Kidney (tissue), 14 donors: ENCODE data around the gene CENPX. TPM values are rescaled to one million over a fixed set of nuclear protein-coding genes. Genes with fewer than 3 reads are reported as not detected.

Experiments
- DNase-seq, 5 donors: peaks; one replicate each; pipeline ENCODE4 v3.0.0-alpha.2; 2013 to 2020
- FAIRE-seq: peaks from 2 replicates; lab custom pipeline; 2012; peaks lifted over from hg19 to GRCh38; lab: Jason Lieb, UNC
- H3K27ac ChIP-seq, 2 donors: one replicate each; pipeline ENCODE4 v1.7.0; 2013; ENCODE audit warnings: low read depth in 2 of 2, low read length in 2 of 2, inconsistent platforms in 1 of 2
- H3K27me3 ChIP-seq: one replicate; pipeline ENCODE4 v1.7.1; 2013; ENCODE audit warnings: low read length, inconsistent platforms; ENCODE audit not compliant: control insufficient read depth, insufficient read depth
- H3K36me3 ChIP-seq, 3 donors: one replicate each; pipeline versions ENCODE4 v1.7.0 to v1.7.1; 2013; ENCODE audit warnings: low read length in 3 of 3, control low read depth in 1 of 3, inconsistent platforms in 1 of 3; ENCODE audit not compliant: insufficient read depth in 3 of 3, control insufficient read depth in 2 of 3
- H3K4me1 ChIP-seq, 3 donors: one replicate each; pipeline versions ENCODE4 v1.7.0 to v1.7.1; 2013; ENCODE audit warnings: low read length in 3 of 3, inconsistent platforms in 1 of 3, low read depth in 1 of 3; ENCODE audit not compliant: control insufficient read depth in 2 of 3, insufficient read depth in 2 of 3
- H3K4me3 ChIP-seq, 3 donors: one replicate each; pipeline versions ENCODE4 v1.7.0 to v1.8.1; 2013; ENCODE audit warnings: low read length in 3 of 3, control low read depth in 1 of 3, inconsistent platforms in 1 of 3
- H3K9ac ChIP-seq, 3 donors: one replicate each; pipeline versions ENCODE4 v1.7.0 to v1.7.1; 2013; ENCODE audit warnings: low read length in 3 of 3, control low read depth in 1 of 3, inconsistent platforms in 1 of 3
- H3K9me3 ChIP-seq, 3 donors: one replicate each; pipeline versions ENCODE4 v1.7.0 to v1.7.1; 2013; ENCODE audit warnings: low read length in 3 of 3, control low read depth in 1 of 3, inconsistent platforms in 1 of 3; ENCODE audit not compliant: control insufficient read depth in 2 of 3, insufficient read depth in 1 of 3
- CTCF ChIP-seq: IDR thresholded peaks from 3 replicates; pipeline ENCODE4 v1.5.1; 2012; ENCODE audit warnings: mild to moderate bottlenecking, moderate library complexity, borderline replicate concordance; ENCODE audit not compliant: insufficient read depth; ENCODE audit errors: extremely low read depth
- intact Hi-C: fragments of 100-400 bp; cut with DNase I; formaldehyde crosslinking; loops from one replicate; pipeline ENCODE4 v1.11.1; 2022
- polyA plus RNA-seq: library from polyadenylated mRNA; stranded (reverse); fragments of 350-450 nt; fragmentation: Illumina TruSeq; extraction: RNeasy Lipid Tissue Mini Kit (QIAGEN cat#74804); gene quantifications from one replicate; pipeline ENCODE4 v1.2.3, GENCODE V29; 2014; ENCODE audit warnings: low read depth, low replicate concordance; ENCODE audit not compliant: insufficient read depth
- total RNA-seq: library from RNA; stranded (reverse); fragmentation: NEBNext Ultra II Directional; extraction: Animal tissue kit (Norgen Biotek cat#: 25700); gene quantifications from one replicate; pipeline ENCODE4 v1.2.1, GENCODE V29; 2021
- donor health status: control.
- donor health status: control.
- donor health status: control.
- donor health status: control.
- donor health status: control.
- donor health status: DM: yes; HTN: yes; CAD: no.
- donor health status: Normal renal cell carcinoma (clear cell type).

CENPX gene
- total and polyA plus RNA-seq, 2 donors from 2014 or later: 36.9 to 93.2 TPM

- intact Hi-C loops: no loop called here
- no peaks in the 10 kb centered on the region for H3K9me3 ChIP-seq
- peaks cover 0 to 19% (median 18%) of the 10 kb centered on the region in 3 donors for H3K4me1 ChIP-seq
- no peak for FAIRE-seq
- no peak for TF ChIP-seq CTCF
- H3K36me3 ChIP-seq: no peaks in the 10 kb centered on the region
- H3K4me3 ChIP-seq: no peak overlapping the region
- DNase-seq: peak in 2 of 5 donors; percentile 59 to 63
- no peak overlapping the region for H3K9ac ChIP-seq
- H3K27me3 ChIP-seq: no peaks in the 10 kb centered on the region
- no peak overlapping the region for H3K27ac ChIP-seq
Measured at GRCh38 chr17:81995463-81996231, 27.0 kb downstream of the CENPX start.

- DNase-seq: peak in 2 of 5 donors; percentile 29 to 58
- Histone ChIP-seq H3K4me3 (no peak overlapping the region), H3K9me3 (no peaks in the 10 kb centered on the region), H3K27me3 (no peaks in the 10 kb centered on the region), H3K9ac (no peak overlapping the region), H3K4me1 (peaks cover 0 to 18% (median 17%) of the 10 kb centered on the region in 3 donors), H3K27ac (no peak overlapping the region), H3K36me3 (no peaks in the 10 kb centered on the region)
- intact Hi-C loops: no loop called here
- no peak for TF ChIP-seq CTCF
- FAIRE-seq: no peak
Measured at GRCh38 chr17:81994593-81995462, 27.9 kb downstream of the CENPX start.

- Histone ChIP-seq H3K36me3 (no peaks in the 10 kb centered on the region), H3K27ac (no peak overlapping the region), H3K9me3 (no peaks in the 10 kb centered on the region), H3K4me3 (no peak overlapping the region), H3K27me3 (no peaks in the 10 kb centered on the region), H3K9ac (no peak overlapping the region), H3K4me1 (peaks cover 0 to 18% (median 15%) of the 10 kb centered on the region in 3 donors)
- intact Hi-C loops: no loop called here
- peak in 3 of 5 donors; percentile 54 to 80 (median 63) for DNase-seq
- TF ChIP-seq CTCF: no peak
- FAIRE-seq: no peak
Measured at GRCh38 chr17:81993729-81994592, 28.7 kb downstream of the CENPX start.
